Osteocyte (in vitro differentiated cells): Measurements from ENCODE around the gene HSPH1. TPM values are rescaled to one million over a fixed set of nuclear protein-coding genes. Genes with fewer than 3 reads are reported as not detected.

Experiments
- DNase-seq: peaks from one replicate; pipeline ENCODE4 v3.0.0; 2021; ENCODE audit warnings: mixed read lengths; ENCODE audit not compliant: unreplicated experiment; ENCODE audit errors: extremely low spot score
- H3K27ac Mint-ChIP-seq: one replicate; pipeline ENCODE4 v1.8.0; 2021; ENCODE audit warnings: mild to moderate bottlenecking, mixed read lengths; ENCODE audit not compliant: unreplicated experiment
- H3K27me3 Mint-ChIP-seq: one replicate; pipeline ENCODE4 v1.8.0; 2021; ENCODE audit warnings: mixed read lengths; ENCODE audit not compliant: unreplicated experiment
- H3K36me3 Mint-ChIP-seq: one replicate; pipeline ENCODE4 v1.8.0; 2021; ENCODE audit warnings: mixed read lengths; ENCODE audit not compliant: unreplicated experiment
- H3K4me1 Mint-ChIP-seq: one replicate; pipeline ENCODE4 v1.8.0; 2021; ENCODE audit warnings: mixed read lengths; ENCODE audit not compliant: unreplicated experiment
- H3K4me3 Mint-ChIP-seq: one replicate; pipeline ENCODE4 v1.8.0; 2021; ENCODE audit warnings: mild to moderate bottlenecking, moderate library complexity, mixed read lengths; ENCODE audit not compliant: unreplicated experiment
- H3K9me3 Mint-ChIP-seq: one replicate; pipeline ENCODE4 v1.8.0; 2021; ENCODE audit warnings: mixed read lengths; ENCODE audit not compliant: unreplicated experiment
- CTCF ChIP-seq: fragments of 200-600 bp; sonication (generic); IDR thresholded peaks from 2 replicates; pipeline ENCODE4 v1.5.0; 2021; ENCODE audit warnings: antibody characterized with exemption, mild to moderate bottlenecking, moderate library complexity
- total RNA-seq: library from RNA; stranded (reverse); gene quantifications from 2 replicates; pipeline ENCODE4 v1.2.1, GENCODE V29; 2021

Gene HSPH1
- total RNA-seq, 1 donor from 2014 or later, result 75.5 TPM

GRCh38 chr13:31136724-31137123 is 25.0 kb downstream of the HSPH1 start:
- Mint-ChIP-seq H3K9me3 (no peaks in the 10 kb centered on the region), H3K4me1 (no peaks in the 10 kb centered on the region), H3K4me3 (no peak overlapping the region), H3K36me3 (peaks cover 50% of the 10 kb centered on the region), H3K27me3 (no peaks in the 10 kb centered on the region), H3K27ac (no peak overlapping the region)
- TF ChIP-seq CTCF, result no peak
- DNase-seq, result no peak

- H3K9me3 Mint-ChIP-seq, result no peaks in the 10 kb centered on the region
- H3K4me3 Mint-ChIP-seq, result no peak overlapping the region
- H3K27ac Mint-ChIP-seq, result no peak overlapping the region
- no peak for TF ChIP-seq CTCF
- H3K36me3 Mint-ChIP-seq, result peaks cover 33% of the 10 kb centered on the region
- peaks cover 8% of the 10 kb centered on the region for H3K27me3 Mint-ChIP-seq
- no peak for DNase-seq
- H3K4me1 Mint-ChIP-seq, result no peaks in the 10 kb centered on the region
Observed at GRCh38 chr13:31134039-31134711, 27.5 kb downstream of the HSPH1 start.

GRCh38 chr13:31133621-31134020 is 28.1 kb downstream of the HSPH1 start:
- H3K27ac Mint-ChIP-seq, result no peak overlapping the region
- no peak for DNase-seq
- no peaks in the 10 kb centered on the region for H3K9me3 Mint-ChIP-seq
- no peaks in the 10 kb centered on the region for H3K4me1 Mint-ChIP-seq
- TF ChIP-seq CTCF, result no peak
- H3K27me3 Mint-ChIP-seq, result peaks cover 14% of the 10 kb centered on the region
- H3K36me3 Mint-ChIP-seq, result peaks cover 28% of the 10 kb centered on the region
- no peak overlapping the region for H3K4me3 Mint-ChIP-seq

GRCh38 chr13:31131470-31131961 is 30.2 kb downstream of the HSPH1 start:
- no peak for DNase-seq

More at GRCh38 chr13:31131470-31131961, 30.2 kb downstream of the HSPH1 start:
- Mint-ChIP-seq H3K27ac (no peak overlapping the region), H3K4me1 (no peaks in the 10 kb centered on the region), H3K27me3 (peaks cover 26% of the 10 kb centered on the region), H3K4me3 (no peak overlapping the region), H3K36me3 (peaks cover 10% of the 10 kb centered on the region), H3K9me3 (no peaks in the 10 kb centered on the region)
- no peak for TF ChIP-seq CTCF
